SU-DHL-6 (cell line): ENCODE measurements around the gene TSHZ2.

ENCODE experiments used
- CTCF ChIP-seq: fragments of 200-600 bp; sonication (generic); IDR thresholded peaks from one replicate; pipeline ENCODE4 v1.5.1; 2017; ENCODE audit warnings: antibody characterized with exemption, mild to moderate bottlenecking, low read length, moderate library complexity; ENCODE audit not compliant: insufficient read depth, poor library complexity, severe bottlenecking
- EZH2phosphoT487 ChIP-seq: fragments of 200-600 bp; sonication (generic), shearing (Covaris generic); conservative IDR thresholded peaks from 2 replicates; pipeline ENCODE4 v1.6.1; 2018; ENCODE audit warnings: mild to moderate bottlenecking, antibody characterized with exemption, low read length, moderate library complexity, mixed read lengths

DNA sequence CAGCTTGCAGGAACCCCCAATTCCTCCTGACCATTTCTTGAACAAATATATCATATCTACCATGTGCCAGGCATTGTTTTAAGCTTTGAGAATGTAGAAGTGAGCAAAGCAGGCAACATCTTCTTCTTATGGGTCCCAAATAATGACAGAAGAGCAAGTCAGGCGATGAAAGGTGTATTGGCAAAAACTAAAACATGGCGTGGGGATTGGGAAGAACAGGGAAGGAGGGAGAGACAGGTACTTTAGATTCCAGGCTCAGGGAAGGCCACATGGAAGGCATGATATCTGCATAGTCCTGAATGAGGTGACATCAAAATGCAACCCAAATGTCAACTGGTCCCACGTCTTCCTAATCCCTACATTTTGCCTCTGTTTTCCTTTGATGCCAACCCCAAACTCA, 434.4 kb downstream of the TSHZ2 start:
- TF ChIP-seq CTCF (no peak), EZH2phosphoT487 (no peak)
